Measurements from ENCODE around the gene ZFYVE16. TPM values are rescaled to one million over a fixed set of nuclear protein-coding genes. Genes with fewer than 3 reads are reported as not detected.
A peak's percentile ranks its signal among the peaks of the same experiment; 100 is the strongest.

Gene ZFYVE16
- polyA plus RNA-seq, 3 donors = 9.4 to 15.8 (median 10.7) TPM

GRCh38 chr5:80482578-80482977 is 74.7 kb downstream of the ZFYVE16 start:
- peaks cover 9% of the 10 kb centered on the region in 2 donors for H3K4me1 ChIP-seq (ENCODE audit: control insufficient read depth in 1 of 2, insufficient read depth in 2 of 2, low read length in 2 of 2)
- H3K36me3 ChIP-seq (replicated peaks in 1 of 2; ENCODE audit: control insufficient read depth in 1 of 2, insufficient read depth in 2 of 2, low read length in 2 of 2) = peaks cover 11 to 17% of the 10 kb centered on the region in 2 donors
- no peaks in the 10 kb centered on the region for H3K27me3 ChIP-seq (ENCODE audit: control insufficient read depth in 2 of 2, insufficient read depth in 2 of 2, low read length in 2 of 2)
- H3K36me3 Mint-ChIP-seq = peaks cover 27 to 35% of the 10 kb centered on the region in 2 donors
- H3K9ac ChIP-seq (ENCODE audit: insufficient read depth, low read length, poor library complexity, severe bottlenecking) = no peak overlapping the region
- no peak for DNase-seq
- 95% methylated on average over 3 of the region's 4 CpGs for WGBS (ENCODE audit: insufficient coverage)
- intact Hi-C loops (cut with micrococcal nuclease) = loop anchor here (5.0 to 10.0 kb wide), 3 partner anchors 68 to 192 kb away; no protein-coding TSS in a partner anchor
- peak overlapping the region in 1 of 7 donors; percentile 42 for H3K27ac Mint-ChIP-seq
- no peak overlapping the region for H3K4me3 ChIP-seq (replicated peaks in 1 of 3; ENCODE audit: low read depth in 2 of 3, low read length in 3 of 3)
- no peaks in the 10 kb centered on the region for H4K20me1 ChIP-seq (ENCODE audit: insufficient read depth, low read length)
- no peak overlapping the region for H3K4me2 ChIP-seq (replicated peaks; ENCODE audit: extremely low read depth, low read length, poor library complexity, severe bottlenecking)
- no peaks in the 10 kb centered on the region for H3K27me3 Mint-ChIP-seq (ENCODE audit: low read depth in 3 of 3)
- no peaks in the 10 kb centered on the region for H3K79me2 ChIP-seq (ENCODE audit: insufficient read depth, low read length)
- H2AFZ ChIP-seq (ENCODE audit: insufficient read depth, low read depth, low read length, poor library complexity, severe bottlenecking) = no peak overlapping the region
- H3K9me3 Mint-ChIP-seq = peaks cover 6 to 19% (median 13%) of the 10 kb centered on the region in 7 donors
- H3K9me3 ChIP-seq (replicated peaks in 1 of 2; ENCODE audit: control insufficient read depth in 1 of 2, insufficient read depth in 1 of 2, low read length in 2 of 2) = peaks cover 4 to 17% of the 10 kb centered on the region in 2 donors
- no peak overlapping the region for H3K4me3 Mint-ChIP-seq
- H3K27ac ChIP-seq (ENCODE audit: low read depth in 1 of 2, low read length in 2 of 2) = no peak overlapping the region
- TF ChIP-seq CTCF (IDR thresholded peaks at IDR 0.05) = no peak
- peaks cover 20% of the 10 kb centered on the region for H3K4me1 Mint-ChIP-seq

GRCh38 chr5:80483636-80484232 is 75.9 kb downstream of the ZFYVE16 start:
- H3K4me1 Mint-ChIP-seq = peaks cover 27% of the 10 kb centered on the region
- Histone ChIP-seq H3K4me3 (replicated peaks in 1 of 3; ENCODE audit: low read depth in 2 of 3, low read length in 3 of 3) (no peak overlapping the region), H3K4me2 (replicated peaks; ENCODE audit: extremely low read depth, low read length, poor library complexity, severe bottlenecking) (no peak overlapping the region), H3K79me2 (ENCODE audit: insufficient read depth, low read length) (peaks cover 9% of the 10 kb centered on the region), H2AFZ (ENCODE audit: insufficient read depth, low read depth, low read length, poor library complexity, severe bottlenecking) (no peak overlapping the region), H3K27ac (ENCODE audit: low read depth in 1 of 2, low read length in 2 of 2) (no peak overlapping the region), H3K9ac (ENCODE audit: insufficient read depth, low read length, poor library complexity, severe bottlenecking) (no peak overlapping the region), H3K36me3 (replicated peaks in 1 of 2; ENCODE audit: control insufficient read depth in 1 of 2, insufficient read depth in 2 of 2, low read length in 2 of 2) (peaks cover 3 to 12% of the 10 kb centered on the region in 2 donors), H4K20me1 (ENCODE audit: insufficient read depth, low read length) (no peaks in the 10 kb centered on the region), H3K27me3 (ENCODE audit: control insufficient read depth in 2 of 2, insufficient read depth in 2 of 2, low read length in 2 of 2) (no peaks in the 10 kb centered on the region), H3K4me1 (ENCODE audit: control insufficient read depth in 1 of 2, insufficient read depth in 2 of 2, low read length in 2 of 2) (peaks cover 13 to 15% of the 10 kb centered on the region in 2 donors), H3K9me3 (replicated peaks in 1 of 2; ENCODE audit: control insufficient read depth in 1 of 2, insufficient read depth in 1 of 2, low read length in 2 of 2) (peaks cover 4 to 17% of the 10 kb centered on the region in 2 donors)
- no peak overlapping the region for H3K4me3 Mint-ChIP-seq
- intact Hi-C loops (cut with micrococcal nuclease) = loop anchor here (5.0 to 10.0 kb wide), 3 partner anchors 69 to 191 kb away; no protein-coding TSS in a partner anchor
- peaks cover 21 to 33% of the 10 kb centered on the region in 2 donors for H3K36me3 Mint-ChIP-seq
- no peak for TF ChIP-seq CTCF (IDR thresholded peaks at IDR 0.05)
- no peak overlapping the region for H3K27ac Mint-ChIP-seq
- WGBS (ENCODE audit: insufficient coverage) = no CpG with 5 or more reads among the region's 3 CpGs
- DNase-seq = no peak
- H3K9me3 Mint-ChIP-seq = peaks cover 6 to 19% (median 13%) of the 10 kb centered on the region in 7 donors
- H3K27me3 Mint-ChIP-seq (ENCODE audit: low read depth in 3 of 3) = no peaks in the 10 kb centered on the region

All from CD14-positive monocyte (primary cell).